SK-N-SH treated with all-trans-retinoic acid at 6 μM for 48 hours (cell line): Measurements from ENCODE around the gene SLC25A42.

Experiments
- ARNTL ChIP-seq: fragments of 450-650 bp; formaldehyde crosslinking; IDR thresholded peaks from 2 replicates; pipeline ENCODE4 v1.5.0; 2020; ENCODE audit warnings: low read depth, mild to moderate bottlenecking, moderate library complexity, borderline replicate concordance
- ISL1 ChIP-seq: fragments of 250-450 bp; sonication (Bioruptor Pico); IDR thresholded peaks from 2 replicates; pipeline ENCODE4 v2.1.2; 2022; ENCODE audit warnings: mild to moderate bottlenecking, moderate library complexity
- RARB ChIP-seq: fragments of 250-450 bp; sonication (Bioruptor Pico); IDR thresholded peaks from 2 replicates; pipeline ENCODE4 v1.8.0; 2021; ENCODE audit warnings: mild to moderate bottlenecking, moderate library complexity
- TCF4 ChIP-seq: fragments of 250-450 bp; sonication (Bioruptor Pico); IDR thresholded peaks from 2 replicates; pipeline ENCODE4 v1.8.0; 2021; ENCODE audit warnings: mild to moderate bottlenecking, moderate library complexity, borderline replicate concordance
- ZFP3 ChIP-seq: fragments of 250-450 bp; sonication (Bioruptor Pico); IDR thresholded peaks from 2 replicates; pipeline ENCODE4 v1.5.0; 2020; ENCODE audit warnings: mild to moderate bottlenecking, moderate library complexity
- ZFP30 ChIP-seq: fragments of 450-650 bp; formaldehyde crosslinking; IDR thresholded peaks from 2 replicates; pipeline ENCODE4 v1.5.0; 2022; ENCODE audit warnings: mild to moderate bottlenecking, moderate library complexity
- ZNF565 ChIP-seq: fragments of 450-650 bp; formaldehyde crosslinking; conservative IDR thresholded peaks from 2 replicates; pipeline ENCODE4 v1.5.0; 2020; ENCODE audit warnings: low read depth, mild to moderate bottlenecking, moderate library complexity
- TF ChIP-seq, protein P1 (sequence below): fragments of 250-450 bp; sonication (Bioruptor Pico); IDR thresholded peaks from 2 replicates; pipeline ENCODE4 v1.5.1; 2020; ENCODE audit warnings: low read depth, mild to moderate bottlenecking, moderate library complexity
- TF ChIP-seq, protein P2 (sequence below): fragments of 250-450 bp; sonication (Bioruptor Pico); IDR thresholded peaks from 2 replicates; pipeline ENCODE4 v1.8.0; 2021; ENCODE audit warnings: low read depth, mild to moderate bottlenecking, moderate library complexity, borderline replicate concordance

DNA sequence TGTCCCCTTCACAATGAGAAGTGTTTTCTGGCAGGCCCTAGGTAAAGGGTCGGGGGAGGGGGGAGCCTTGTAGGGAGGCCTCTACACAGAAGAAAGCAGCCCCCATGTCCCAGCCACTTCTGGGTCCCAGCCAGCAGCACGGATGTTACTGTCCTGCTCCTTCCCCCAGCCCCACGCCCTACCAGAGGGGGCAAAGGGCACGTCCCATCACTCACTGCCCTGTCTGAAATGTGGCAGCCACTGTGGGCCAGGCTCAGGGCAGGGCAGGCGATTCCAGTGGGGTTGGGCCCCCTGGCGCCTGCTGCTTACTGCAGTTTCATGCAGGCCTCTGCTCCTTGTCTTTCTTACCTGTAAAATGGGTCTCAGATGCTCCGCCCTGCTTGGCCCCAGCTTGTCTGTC, 6.1 kb upstream of the SLC25A42 start:
- TF ChIP-seq ZFP30 (CRISPR knock-in tag) (no peak), TCF4 (CRISPR knock-in tag) (no peak), ARNTL (CRISPR knock-in tag) (no peak), RARB (no peak), ZFP3 (CRISPR knock-in tag) (no peak), ISL1 (CRISPR knock-in tag) (no peak), ZNF565 (CRISPR knock-in tag) (no peak)
- TF ChIP-seq, protein P1, sequence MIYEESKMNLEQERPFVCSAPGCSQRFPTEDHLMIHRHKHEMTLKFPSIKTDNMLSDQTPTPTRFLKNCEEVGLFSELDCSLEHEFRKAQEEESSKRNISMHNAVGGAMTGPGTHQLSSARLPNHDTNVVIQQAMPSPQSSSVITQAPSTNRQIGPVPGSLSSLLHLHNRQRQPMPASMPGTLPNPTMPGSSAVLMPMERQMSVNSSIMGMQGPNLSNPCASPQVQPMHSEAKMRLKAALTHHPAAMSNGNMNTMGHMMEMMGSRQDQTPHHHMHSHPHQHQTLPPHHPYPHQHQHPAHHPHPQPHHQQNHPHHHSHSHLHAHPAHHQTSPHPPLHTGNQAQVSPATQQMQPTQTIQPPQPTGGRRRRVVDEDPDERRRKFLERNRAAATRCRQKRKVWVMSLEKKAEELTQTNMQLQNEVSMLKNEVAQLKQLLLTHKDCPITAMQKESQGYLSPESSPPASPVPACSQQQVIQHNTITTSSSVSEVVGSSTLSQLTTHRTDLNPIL (CRISPR knock-in tag), result no peak
- TF ChIP-seq, protein P2, sequence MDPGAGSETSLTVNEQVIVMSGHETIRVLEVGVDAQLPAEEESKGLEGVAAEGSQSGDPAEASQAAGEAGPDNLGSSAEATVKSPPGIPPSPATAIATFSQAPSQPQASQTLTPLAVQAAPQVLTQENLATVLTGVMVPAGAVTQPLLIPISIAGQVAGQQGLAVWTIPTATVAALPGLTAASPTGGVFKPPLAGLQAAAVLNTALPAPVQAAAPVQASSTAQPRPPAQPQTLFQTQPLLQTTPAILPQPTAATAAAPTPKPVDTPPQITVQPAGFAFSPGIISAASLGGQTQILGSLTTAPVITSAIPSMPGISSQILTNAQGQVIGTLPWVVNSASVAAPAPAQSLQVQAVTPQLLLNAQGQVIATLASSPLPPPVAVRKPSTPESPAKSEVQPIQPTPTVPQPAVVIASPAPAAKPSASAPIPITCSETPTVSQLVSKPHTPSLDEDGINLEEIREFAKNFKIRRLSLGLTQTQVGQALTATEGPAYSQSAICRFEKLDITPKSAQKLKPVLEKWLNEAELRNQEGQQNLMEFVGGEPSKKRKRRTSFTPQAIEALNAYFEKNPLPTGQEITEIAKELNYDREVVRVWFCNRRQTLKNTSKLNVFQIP, result no peak
